ENCODE measurements around the gene PCNX1.

GRCh38 chr14:71115821-71116567 is 208.7 kb downstream of the PCNX1 start:
- no peak for TF ChIP-seq ZBTB1 (tag by site-specific recombination; IDR thresholded peaks at IDR 0.05)
- no peak for TF ChIP-seq PBX3 (CRISPR knock-in tag; IDR thresholded peaks at IDR 0.05)
- no peak for TF ChIP-seq ZNF654 (tag by site-specific recombination; IDR thresholded peaks at IDR 0.05; ENCODE audit: low read depth)
- TF ChIP-seq CTCF (tag by site-specific recombination; IDR thresholded peaks at IDR 0.05): no peak

Measured in HEK293 (cell line).